NCI-H82 treated with DMSO at 0.1 percent for 48 hours (cell line): ENCODE results near the gene CPNE2.
"Not testable (repeated sequence)": the region's sequence is repeated elsewhere in the genome, so short reads cannot be mapped to it uniquely, and the experiment has no call there.

ENCODE experiments used
- DNase-seq: peaks from one replicate; lab custom pipeline; 2025; ENCODE audit not compliant: unreplicated experiment; lab: John Stamatoyannopoulos, UW

CPNE2 gene

GRCh38 chr16:57091975-57092785, at the start of gene CPNE2:
Gene CPNE2 (plus strand): TSS chr16:57092583. CDS start chr16:57110743, 18,160 bp downstream.
- DNase-seq: peak; percentile 25

DNA sequence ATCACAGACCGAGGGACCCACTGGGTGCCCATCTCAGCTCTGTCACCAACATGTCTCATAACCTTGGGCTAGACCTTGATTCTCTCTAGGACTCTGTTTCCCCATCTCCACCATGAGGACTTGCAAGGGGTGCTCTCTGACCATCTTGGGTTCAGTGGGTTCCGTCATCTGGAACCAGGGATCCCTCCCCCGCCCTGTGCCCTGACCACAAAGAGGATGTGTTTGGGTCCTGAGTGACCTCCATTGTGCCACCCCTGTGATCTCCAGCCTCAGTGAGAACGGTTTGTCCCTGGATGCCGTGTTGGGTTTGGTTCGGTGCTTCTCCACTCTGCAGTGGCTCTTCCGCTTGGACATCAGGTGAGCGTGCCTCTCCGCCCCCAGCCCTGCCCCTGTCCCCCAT, 49.1 kb upstream of the CPNE2 start:
- no peak for DNase-seq

DNA sequence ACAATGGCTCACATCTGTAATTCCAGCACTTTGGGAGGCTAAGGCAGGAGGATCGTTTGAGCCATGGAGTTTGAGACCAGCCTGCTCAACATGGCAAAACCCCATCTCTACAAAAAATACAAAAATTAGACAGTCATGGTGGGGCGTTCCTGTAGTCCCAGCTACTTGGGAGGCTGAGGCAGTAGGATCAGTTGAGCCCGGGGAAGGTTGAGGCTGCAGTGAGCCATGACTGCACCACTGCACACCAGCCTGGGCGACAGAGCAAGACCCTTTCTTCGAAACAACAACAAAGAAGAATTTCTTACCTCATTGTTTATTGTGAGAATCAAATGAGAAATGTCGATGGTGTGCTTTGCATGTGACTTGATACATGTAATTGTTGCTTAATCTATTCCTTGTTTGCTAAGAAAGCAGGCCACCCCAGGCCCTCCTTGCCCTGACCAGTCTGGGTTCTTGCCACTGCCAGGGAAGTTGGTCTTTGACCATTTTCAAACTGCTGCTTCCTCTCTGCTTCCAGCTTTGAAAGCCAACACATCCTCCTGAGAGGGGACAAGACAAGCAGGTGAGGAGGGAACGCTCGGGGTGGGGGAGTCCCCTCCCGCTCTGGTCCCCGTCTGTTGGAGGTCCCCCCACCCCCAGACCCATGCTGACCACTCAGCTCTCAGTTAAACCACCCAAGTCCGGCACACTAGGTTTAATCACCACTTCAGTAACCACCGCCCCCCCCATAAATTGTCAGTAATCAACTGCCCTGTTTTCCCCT, 47.3 kb upstream of the CPNE2 start:
- no peak for DNase-seq

GRCh38 chr16:57045694-57046381, 46.5 kb upstream of the CPNE2 start:
- DNase-seq: peak; percentile 32

DNA sequence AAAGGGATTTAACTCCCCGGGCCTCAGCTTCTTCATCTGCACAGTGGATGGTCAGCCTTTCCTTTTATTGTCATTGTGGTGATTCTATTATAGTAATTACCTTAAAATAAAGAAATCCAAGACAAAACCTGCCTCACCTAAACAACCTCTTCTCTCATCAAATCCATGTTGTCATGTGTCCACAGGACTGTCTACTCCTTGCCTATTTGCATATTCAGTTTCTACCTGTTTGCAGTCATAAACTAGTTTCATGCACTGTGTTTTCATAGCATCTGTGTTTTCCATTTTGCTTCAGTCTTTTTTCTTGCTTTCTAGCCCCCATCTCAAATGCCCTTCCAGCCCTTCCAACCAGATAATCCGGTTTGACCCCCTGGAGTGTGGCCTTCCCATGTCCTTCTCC, 44.3 kb upstream of the CPNE2 start:
- no peak for DNase-seq

GRCh38 chr16:57049678-57050077, 42.7 kb upstream of the CPNE2 start:
- DNase-seq: no peak

DNA sequence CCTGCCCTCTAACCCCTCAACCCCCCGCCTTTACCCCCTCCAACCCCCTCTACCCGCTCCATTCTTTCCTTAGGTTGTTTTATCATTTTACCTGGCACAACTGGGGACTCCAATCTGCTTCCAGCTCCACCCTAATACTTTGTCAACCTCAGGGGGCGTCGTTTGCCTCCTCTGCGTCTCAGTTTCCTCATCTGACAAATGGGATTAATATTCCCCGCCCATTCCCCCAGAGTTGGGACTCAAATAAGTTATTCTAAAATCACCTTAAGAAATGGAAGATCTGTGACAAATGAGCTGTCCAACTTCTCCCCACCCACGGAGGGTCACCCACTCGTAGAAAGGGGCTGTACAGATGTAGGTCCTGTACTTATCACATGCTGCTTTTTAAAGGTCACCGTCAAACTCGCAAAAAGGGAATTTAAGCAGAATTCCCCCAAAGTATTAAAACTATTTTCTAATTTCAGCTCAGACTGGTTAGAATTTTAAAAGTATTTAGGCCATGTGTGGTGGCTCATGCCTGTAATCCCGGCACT, 40.6 kb upstream of the CPNE2 start:
- no peak for DNase-seq

DNA sequence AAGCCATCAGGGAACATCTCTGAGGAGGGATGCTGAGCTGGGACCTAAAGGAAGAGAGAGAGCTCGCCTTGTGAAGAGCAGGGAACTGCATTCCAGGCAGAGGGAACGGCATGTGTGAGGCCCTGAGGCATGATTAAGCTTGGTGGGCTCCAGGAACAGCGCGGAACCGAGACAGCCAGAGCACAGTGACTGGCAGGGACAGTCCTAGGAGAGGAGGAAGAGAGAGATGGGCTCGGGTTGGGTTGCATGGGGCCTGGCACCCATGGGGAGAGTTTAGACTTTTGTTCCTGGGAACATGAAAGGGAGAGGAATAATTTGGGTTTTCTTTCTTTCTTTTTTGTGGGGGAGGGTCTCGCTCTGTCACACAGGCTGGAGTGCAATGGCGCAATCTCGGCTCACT, 39.2 kb upstream of the CPNE2 start:
- no peak for DNase-seq

DNA sequence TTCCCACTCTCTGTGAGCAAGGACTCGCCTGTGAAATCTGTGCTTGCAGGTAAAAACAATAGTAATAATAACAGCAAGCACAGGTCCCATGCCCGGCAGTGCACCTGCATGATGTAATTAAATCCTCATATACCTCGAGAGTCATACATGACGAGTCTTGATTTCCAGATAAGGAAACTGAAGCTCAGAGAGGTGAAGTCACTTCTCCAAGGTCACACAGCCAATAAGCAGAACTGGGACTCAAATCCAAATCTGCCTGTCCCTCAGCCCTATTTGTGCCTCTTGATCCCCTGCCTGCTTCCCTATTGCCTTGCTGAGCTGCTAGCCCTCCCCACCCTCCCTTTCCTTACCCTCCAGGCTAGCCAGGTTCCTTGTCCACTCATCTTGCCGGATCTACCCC, 38.0 kb upstream of the CPNE2 start:
- DNase-seq: no peak

GRCh38 chr16:57054771-57055170, 37.6 kb upstream of the CPNE2 start:
- no peak for DNase-seq

DNA sequence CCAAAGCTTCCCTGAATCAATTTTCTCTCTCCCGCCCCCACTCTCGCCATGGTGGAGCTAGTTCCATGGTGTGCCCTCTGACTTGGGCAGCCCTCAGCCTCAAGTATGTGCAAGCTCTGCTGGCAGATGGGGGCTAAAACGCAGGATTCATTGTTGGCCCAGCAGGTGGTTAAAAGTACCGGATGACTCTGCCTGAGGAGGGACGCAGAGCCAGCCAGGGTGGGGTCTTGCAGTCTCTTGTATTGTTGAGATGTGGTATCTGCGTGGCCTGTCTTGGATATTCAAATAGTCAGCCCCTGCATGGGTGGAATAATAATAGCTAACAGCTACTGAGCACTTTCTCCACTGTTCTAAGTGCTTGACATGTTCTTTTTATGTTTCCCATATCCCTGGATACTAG, 36.7 kb upstream of the CPNE2 start:
- no peak for DNase-seq

- no peak for DNase-seq
Measured at GRCh38 chr16:57058291-57058861, 34.0 kb upstream of the CPNE2 start.

DNA sequence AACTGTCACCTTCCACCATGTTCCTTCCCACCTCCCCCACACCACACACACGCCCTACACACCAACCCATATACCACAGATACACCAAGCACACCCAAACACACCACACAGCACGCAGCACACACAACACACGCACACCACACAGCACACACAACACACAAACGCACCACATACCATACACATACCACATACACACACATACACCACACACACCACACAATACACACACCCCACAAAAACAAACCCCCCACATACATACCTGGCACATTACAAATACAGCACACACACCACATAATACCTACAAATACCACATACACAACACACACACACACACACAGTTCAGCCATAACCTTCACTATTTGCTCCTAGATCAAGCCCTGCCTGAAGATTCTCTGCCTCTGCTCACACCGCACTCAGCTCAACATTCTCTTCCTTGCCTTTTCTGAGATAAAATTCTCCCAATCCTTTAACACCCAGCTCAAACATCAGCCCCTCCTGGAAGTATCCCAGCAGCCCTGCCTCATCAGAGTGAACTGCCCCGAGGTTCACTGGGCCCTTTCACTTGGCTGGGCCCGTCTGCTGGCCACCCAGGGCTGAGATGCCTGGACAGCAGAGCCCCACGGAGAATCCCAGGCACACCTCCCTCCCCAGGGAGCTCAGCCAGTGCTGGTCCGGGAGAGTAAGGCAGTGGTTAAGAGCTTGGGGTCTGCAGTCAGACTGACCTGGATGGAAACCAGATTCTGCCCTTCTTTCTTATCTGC, 31.9 kb upstream of the CPNE2 start:
- DNase-seq: no peak

- DNase-seq: no peak
Measured at GRCh38 chr16:57061084-57061905, 31.1 kb upstream of the CPNE2 start.

GRCh38 chr16:57062329-57062728, 30.1 kb upstream of the CPNE2 start:
- no peak for DNase-seq

DNA sequence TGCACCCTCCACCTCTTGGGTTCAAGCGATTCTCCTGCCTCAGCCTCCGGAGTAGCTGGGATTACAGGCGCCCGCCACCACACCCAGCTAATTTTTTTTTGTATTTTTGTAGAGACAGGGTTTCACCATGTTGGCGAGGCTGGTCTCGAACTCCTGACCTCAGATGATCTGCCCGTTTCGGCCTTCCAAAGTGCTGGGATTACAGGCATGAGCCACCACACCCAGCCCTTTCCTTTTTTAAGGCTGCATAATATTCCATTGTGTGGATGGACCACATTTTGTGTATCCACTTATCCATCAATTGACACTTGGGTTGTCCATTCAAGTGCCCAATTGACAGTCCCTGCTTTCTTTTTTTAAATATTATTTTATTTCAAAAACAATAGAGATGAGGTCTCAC, 29.2 kb upstream of the CPNE2 start:
- DNase-seq: not testable (repeated sequence)

DNA sequence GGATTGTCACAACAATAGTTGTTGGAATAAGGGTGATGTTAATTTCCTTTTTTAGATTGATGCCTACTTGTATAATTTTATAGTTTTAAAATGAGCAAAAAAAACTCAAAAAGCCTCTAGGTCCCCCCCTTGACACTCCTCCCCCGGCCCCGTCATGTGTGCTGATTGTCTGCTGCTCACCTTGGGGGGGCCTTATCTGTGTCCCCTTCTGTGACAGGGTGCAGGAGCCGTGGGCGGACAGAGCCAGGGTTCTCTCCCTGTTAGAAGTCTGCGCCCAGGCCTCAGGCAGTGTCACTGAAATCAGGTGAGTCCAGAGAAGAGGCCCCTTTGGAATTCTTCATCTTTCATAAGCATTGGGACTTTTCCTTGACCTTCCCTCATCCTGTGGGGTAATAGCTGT, 27.4 kb upstream of the CPNE2 start:
- DNase-seq: no peak

DNA sequence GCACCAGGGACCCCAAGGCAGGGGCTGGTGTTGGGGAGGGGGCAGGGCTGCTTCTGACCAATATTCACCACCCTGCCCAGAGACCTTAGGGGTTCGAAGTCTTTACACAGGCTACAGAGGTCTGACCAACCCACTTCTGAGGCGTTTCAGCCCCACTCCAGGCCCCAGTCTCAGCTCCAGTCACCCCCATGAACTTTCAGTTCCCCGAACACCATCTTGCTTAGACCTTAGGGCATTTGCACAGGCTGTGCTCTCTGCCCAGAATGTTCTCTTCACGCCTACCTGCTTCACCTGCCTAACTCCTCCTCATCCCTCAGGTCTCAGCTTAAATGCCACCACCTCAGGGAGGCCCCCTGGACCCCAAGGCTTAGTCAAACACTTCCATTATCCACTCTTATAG, 25.8 kb upstream of the CPNE2 start:
- no peak for DNase-seq

GRCh38 chr16:57067347-57067746, 25.0 kb upstream of the CPNE2 start:
- DNase-seq: no peak

- DNase-seq: no peak
Measured at GRCh38 chr16:57069053-57069452, 23.3 kb upstream of the CPNE2 start.
